22Rv1 (cell line): ENCODE results near the gene SLX4.

Experiments
- CTCF ChIP-seq: fragments of 450-650 bp; IDR thresholded peaks from 2 replicates; pipeline ENCODE4 v1.5.1; 2017; ENCODE audit warnings: mild to moderate bottlenecking
- ZFX ChIP-seq: fragments of 450-650 bp; IDR thresholded peaks from 2 replicates; pipeline ENCODE4 v1.6.1; 2017; ENCODE audit warnings: antibody characterized with exemption, borderline replicate concordance

DNA sequence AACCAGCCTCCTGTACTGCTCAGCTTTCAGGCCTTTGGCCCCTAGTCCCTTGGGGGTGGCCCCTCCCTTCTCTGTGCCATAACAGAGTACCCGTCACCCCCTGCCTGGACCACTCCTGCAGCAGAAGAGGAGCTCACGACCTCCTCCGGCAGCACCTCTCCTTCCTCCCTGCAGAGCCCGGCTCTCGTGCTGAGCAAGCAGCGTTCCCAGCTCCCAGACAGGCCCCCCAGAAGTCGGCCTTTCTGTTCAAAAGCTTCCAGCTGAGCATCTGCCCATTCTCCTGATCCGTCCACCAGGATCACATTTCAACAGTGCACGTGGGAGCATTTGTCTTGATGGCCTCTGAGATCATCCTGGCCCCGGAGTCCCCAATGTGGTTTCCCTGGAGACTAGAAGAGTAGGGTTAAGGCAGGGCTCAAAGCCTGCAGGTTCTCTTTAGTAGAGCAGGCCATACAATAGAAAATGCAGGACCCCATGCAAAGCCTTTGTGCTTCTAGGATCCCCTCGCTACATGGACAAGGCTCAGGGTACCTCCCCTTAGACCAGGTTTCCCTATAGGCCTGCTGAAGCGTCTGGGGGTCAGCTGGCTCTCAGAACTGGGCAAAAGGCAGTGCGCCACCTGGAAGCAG, 69.8 kb downstream of the SLX4 start:
- TF ChIP-seq CTCF (no peak), ZFX (no peak)
